HG03175 (cell line): ENCODE measurements around the gene CHN2.

Experiments
- ATAC-seq: cut with Tn5 transposase; IDR thresholded peaks from one replicate; pipeline ENCODE4 v1.9.1; 2021; ENCODE audit warnings: mild to moderate bottlenecking, moderate library complexity; ENCODE audit not compliant: unreplicated experiment

Gene CHN2

DNA sequence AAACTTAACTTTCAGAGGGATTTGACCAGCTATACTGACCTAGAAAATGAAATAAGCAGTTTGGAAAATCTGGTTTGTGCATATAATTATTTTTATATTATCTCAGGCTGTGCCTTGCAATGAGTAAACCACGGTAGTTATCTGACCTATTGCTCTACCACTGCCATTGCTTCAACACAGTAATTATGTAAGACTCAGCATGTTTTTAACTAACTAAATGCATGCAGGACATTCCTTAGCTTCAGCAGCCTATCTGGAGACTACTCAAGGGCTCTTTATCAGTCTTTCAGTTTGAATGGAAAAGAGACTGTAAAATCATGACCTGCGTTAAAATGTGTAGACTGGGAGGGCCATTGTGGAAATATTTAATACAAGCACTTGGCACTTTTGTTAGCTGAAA, 22.5 kb downstream of the CHN2 start:
- ATAC-seq = no peak

DNA sequence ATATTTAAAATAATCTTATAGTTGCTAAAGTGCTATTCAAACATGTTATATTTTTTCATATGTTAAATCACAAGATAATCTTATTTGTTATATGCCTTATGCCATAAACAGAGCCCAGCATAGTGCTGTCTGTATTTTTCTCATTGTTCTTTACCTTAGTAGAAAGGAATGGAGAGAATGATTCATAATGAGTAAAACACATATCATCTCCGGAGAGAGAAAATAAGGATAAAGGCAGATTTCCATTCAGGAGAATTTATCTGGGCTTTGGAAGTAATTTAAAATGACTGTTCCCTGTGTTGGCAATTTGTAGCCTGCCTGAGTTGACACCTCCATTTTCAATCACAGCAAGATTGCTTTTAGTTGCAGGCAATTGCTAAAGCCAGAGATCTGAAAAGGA, 30.2 kb downstream of the CHN2 start:
- no peak for ATAC-seq

DNA sequence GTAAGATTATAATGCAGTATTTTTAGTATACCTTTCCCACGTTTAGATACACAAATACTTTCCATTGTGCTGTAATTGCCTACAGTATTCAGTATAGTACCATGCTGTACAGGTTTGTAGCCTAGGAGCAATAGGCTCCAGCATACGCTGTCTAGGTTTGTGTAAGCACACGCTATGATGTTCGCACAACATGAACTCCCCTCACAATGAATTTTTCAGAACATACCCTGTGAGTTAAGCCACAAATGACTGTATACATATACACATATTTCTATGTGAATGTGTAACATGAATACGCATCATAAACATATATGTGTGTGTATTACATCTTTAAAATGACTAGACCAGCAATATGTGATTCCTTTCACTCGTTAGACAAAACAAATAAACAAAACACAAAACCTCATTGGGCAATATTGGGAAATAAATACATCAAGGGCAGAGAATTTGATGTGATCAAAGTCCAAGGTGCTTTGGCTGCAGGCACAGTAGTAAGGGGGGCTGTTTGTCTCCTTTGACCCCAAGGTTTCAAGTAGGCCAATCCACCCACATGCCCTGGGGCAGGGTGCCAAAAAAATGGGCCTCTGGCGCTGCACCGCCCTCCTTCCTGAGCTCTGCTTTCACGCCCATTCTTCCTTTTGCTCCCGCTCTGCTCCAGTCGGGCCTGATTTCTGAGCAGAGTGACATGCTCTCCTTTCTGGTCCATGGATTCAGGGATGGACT, 33.9 kb downstream of the CHN2 start:
- no peak for ATAC-seq

GRCh38 chr7:29229066-29229465, 34.5 kb downstream of the CHN2 start:
- no peak for ATAC-seq

DNA sequence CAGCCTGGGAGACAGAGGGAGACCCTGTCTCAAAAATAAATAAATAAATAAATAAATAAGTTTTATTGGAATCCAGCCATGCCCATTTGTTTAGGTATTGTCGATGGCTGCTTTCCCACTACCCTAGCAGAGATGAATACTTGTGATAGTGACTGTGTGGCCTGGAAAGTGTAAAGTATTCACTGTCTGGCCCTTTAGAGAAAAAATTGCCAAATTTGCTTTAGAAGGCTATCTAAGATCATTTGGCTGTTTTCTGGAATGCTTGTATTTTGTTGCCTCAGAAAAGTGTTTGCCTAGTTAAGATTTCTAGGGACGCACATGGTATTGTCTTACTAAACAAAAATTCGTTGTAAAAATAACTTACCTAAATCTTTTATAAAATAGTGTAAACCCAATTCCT, 35.4 kb downstream of the CHN2 start:
- ATAC-seq = no peak

DNA sequence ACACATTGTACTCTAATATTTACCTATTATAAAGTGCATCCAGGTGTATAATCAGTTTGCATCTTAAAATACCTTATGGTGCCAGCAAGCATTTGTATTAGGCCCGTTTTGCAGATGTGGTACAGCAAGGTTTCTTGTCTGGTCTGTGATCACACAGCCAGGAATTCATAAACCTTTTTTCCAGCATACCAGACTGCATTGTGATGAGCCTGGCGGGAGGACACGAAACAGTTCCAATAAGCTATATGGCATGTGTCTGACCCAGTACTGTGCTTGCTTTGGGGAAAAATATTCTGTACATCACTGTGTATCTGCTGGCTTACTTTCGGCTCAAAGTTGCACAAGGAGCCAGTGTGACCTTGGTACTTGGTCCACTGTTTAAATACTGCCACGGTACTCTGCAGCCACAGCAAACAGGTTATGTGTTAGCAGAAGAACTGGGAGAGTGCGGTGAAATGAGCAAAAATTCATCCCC, 36.3 kb downstream of the CHN2 start:
- no peak for ATAC-seq

- no peak for ATAC-seq
Measured at GRCh38 chr7:29231671-29232232, 37.2 kb downstream of the CHN2 start.

GRCh38 chr7:29234438-29234837, 39.9 kb downstream of the CHN2 start:
- no peak for ATAC-seq

GRCh38 chr7:29236071-29236580, 41.6 kb downstream of the CHN2 start:
- no peak for ATAC-seq

GRCh38 chr7:29236649-29237048, 42.1 kb downstream of the CHN2 start:
- ATAC-seq = no peak

GRCh38 chr7:29237489-29237888, 42.9 kb downstream of the CHN2 start:
- ATAC-seq = no peak

DNA sequence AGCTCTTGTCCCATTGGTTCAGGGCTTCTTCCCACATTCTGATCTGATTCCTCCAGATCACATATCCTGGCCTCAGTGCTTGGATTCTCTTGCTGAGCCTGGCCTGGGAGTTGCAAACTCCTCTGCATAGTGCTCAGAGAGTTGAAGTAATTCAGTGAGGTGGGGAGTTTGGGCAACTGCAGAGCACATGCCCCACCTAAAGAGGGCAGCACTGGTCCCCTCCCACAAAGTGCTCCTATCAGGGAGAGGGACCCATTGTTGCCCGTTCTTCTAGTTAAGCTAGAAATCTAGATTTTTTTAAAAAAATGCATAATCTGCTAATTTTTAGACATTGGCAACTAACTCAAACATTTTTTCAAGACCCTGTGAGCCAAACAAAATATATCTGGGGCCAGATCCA, 45.1 kb downstream of the CHN2 start:
- no peak for ATAC-seq

GRCh38 chr7:29242265-29242664, 47.7 kb downstream of the CHN2 start:
- no peak for ATAC-seq

DNA sequence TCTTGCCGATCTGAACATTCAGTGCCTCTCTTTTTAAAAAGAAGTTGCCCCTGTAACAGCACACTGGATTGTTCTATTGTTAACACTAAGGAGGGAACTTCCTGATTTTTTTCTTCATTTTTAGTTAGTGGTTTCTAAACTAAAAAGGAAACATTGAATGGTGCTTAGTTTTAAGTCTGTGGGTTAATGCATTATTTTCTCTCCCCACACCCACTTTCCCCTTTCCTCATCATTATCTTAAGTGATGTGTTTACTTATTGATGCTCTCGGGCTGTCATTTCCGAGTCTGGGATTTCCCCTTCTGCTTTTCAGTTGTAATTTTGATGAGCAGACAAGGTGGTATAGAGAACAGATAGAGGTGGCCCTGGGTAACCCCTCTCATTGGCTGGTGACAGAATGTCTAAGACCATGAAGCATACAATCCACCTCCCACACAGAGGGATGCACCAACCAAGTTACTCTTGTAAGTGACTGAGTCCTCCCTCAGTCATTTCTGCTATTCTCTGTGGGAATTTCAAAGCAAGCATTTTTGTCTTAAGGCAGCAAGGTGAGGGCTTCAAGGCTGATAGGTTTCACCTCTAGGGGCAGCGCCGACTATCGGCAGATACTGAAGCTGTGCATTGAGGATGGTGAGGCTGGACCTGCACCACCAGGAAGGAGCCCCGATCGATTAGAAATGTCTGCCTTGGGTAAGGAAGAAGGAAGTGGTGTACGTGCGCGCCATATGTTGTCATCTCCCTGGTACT, 49.5 kb downstream of the CHN2 start:
- ATAC-seq = no peak

- ATAC-seq = no peak
Measured at GRCh38 chr7:29247224-29247962, 52.8 kb downstream of the CHN2 start.

- no peak for ATAC-seq
Measured at GRCh38 chr7:29247963-29248236, 53.3 kb downstream of the CHN2 start.

DNA sequence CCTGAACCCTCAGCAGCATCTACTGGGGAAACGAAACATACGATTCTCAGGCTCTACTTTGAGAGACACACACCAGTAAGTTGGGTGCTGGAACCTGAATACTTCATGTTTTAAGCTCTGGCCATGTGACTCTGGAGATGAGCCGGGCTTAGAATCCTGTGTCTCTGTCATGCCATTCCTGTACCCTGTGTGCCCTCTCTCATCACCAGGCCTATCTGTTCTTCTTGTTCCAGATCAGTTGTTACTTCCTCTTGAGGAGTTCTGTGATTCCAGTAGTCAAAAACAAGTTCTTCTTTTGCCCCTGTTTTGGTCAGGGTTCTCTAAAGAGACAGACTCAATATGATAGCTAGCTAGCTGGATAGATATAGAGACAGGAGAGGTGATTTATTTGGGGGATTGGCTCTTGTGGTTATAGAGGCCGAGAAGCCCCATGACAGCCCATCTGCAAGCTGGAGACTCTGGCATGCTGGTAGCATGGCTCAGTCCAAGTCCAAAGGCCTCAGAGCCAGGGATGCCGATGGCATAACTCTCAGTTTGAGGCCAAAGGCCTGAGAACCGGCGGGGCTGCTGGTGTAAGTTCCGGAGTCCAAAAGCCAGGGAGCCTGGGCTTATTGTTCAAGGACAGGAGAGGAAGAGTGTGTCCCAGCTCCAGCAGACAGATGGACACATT, 54.3 kb downstream of the CHN2 start:
- no peak for ATAC-seq

DNA sequence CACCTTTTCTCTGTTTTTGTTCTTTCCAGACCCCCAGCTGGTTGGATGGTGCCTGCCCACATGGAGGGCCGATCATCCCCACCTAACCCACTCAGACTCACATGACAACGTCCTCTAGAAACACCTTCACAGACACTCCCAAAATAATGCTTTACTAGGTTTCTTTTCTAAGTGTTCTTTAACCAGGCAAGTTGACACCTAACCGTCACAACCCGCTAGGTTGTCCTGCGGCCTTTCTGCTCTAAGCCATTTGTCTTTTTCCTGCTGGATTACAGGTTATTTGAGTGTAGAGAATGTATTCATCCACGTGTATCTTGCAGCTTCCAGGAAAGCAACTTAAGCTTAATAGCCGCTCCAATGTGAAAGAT, 54.8 kb downstream of the CHN2 start:
- no peak for ATAC-seq

- ATAC-seq = no peak
Measured at GRCh38 chr7:29249860-29250259, 55.3 kb downstream of the CHN2 start.

DNA sequence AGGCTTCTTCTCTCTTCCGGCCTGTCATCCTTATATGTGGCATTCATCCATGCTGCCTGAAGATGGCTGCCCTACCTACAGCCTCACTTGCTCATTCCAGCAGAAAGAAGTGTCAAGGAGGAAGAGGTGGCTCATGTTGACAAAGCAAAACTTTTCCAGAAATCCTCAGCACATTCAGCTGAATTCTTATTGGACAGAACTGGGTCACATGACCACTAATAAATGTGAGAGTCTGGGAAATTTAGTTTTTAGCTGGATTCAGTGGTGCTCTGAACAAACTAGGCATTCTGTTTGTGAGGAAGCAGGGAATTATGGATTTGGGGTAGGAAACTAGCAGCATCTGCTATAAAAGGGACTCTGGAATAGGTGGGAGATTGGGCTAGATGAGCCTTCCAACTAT, 58.6 kb downstream of the CHN2 start:
- ATAC-seq = no peak

DNA sequence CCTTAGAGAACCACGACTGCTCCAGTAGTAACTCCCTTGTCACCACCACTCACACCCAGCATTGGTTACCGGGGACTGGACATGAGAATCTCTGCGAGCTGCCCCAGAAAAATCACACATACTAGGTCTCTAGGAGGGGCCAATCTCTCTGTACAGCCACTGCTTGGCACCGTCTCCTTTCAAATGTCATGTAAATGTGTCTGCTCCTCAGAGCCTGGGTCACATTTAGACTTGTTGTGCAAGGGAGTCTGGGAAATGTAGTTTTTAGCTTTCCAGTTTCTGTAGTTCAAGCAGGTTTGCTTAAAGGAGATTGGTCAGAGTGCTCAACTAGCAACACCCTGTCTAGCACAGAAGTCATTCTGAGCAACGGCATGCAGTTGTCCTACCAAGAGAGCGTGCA, 60.0 kb downstream of the CHN2 start:
- no peak for ATAC-seq
